Measurements from ENCODE around the gene EFNB1. TPM values are rescaled to one million over a fixed set of nuclear protein-coding genes. Genes with fewer than 3 reads are reported as not detected.

EFNB1 gene
- total and polyA plus RNA-seq, 9 of the 15 experiments (the other 6 are each of a cell fraction or from before 2014, with no cell fraction given): 0.01 to 2.1 (median 0.99) TPM; not detected in 1

DNA sequence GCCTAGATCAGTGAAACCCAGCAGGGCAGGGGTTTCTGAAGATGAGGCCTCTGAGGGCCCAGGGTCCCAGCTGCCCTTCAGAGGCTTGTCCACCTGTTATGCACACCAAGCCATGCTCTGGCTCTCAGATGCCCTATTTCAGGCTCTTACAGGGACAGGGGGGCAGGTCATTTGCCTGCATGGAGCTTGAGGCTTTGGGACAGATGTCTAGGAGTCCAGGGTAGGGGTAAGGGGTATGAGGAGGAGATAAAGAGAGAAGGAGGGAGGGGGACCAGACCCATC, 4.7 kb upstream of the EFNB1 start:
- Histone ChIP-seq H3K9me1 (ENCODE audit: control insufficient read depth, insufficient read depth, low read length) (no peaks in the 10 kb centered on the region), H3K9ac (ENCODE audit: insufficient read depth in 1 of 2, low read depth in 2 of 2, low read length in 2 of 2) (no peak overlapping the region), H3K27ac (ENCODE audit: extremely low read depth, low read depth, low read length) (no peak overlapping the region), H3K4me2 (ENCODE audit: insufficient read depth, low read length) (no peak overlapping the region), H3K36me3 (ENCODE audit: control insufficient read depth, insufficient read depth, low read length) (no peaks in the 10 kb centered on the region), H3K9me3 (replicated peaks; ENCODE audit: control insufficient read depth, insufficient read depth, low read depth, low read length) (no peaks in the 10 kb centered on the region), H4K20me1 (replicated peaks; ENCODE audit: control insufficient read depth, insufficient read depth, low read length) (no peaks in the 10 kb centered on the region), H3K27me3 (ENCODE audit: control insufficient read depth in 2 of 2, insufficient read depth in 2 of 2, low read length in 2 of 2) (no peaks in the 10 kb centered on the region), H2AFZ (ENCODE audit: low read depth, low read length) (no peak overlapping the region), H3K79me2 (ENCODE audit: control insufficient read depth, insufficient read depth, low read length) (no peaks in the 10 kb centered on the region), H3K4me3 (no peak overlapping the region), H3K4me1 (replicated peaks in 1 of 2; ENCODE audit: control insufficient read depth in 2 of 2, insufficient read depth in 2 of 2, low read length in 2 of 2) (peaks cover 0 to 7% of the 10 kb centered on the region in 2 experiments; a peak in 2 of 5 replicates)
- ATAC-seq: no peak
- intact Hi-C loops (cut with micrococcal nuclease) (loop anchor here (10.0 kb wide), 1 partner anchor 1271 kb away; no protein-coding TSS in a partner anchor), in situ Hi-C loops (cut with MboI) (loop anchor here (5.0 to 25.0 kb wide), 6 partner anchors 89 to 637 kb away; no protein-coding TSS in a partner anchor)
- no peak for FAIRE-seq
- no peak for DNase-seq (ENCODE audit: extremely low read depth in 1 of 4, low spot score in 3 of 4)
- CTCF ChIA-PET (ENCODE audit: low intra/inter-chr PET ratio): no interaction called here
- BruUV-seq (replicated peaks): no TSS peak
- TF ChIP-seq, protein P1, sequence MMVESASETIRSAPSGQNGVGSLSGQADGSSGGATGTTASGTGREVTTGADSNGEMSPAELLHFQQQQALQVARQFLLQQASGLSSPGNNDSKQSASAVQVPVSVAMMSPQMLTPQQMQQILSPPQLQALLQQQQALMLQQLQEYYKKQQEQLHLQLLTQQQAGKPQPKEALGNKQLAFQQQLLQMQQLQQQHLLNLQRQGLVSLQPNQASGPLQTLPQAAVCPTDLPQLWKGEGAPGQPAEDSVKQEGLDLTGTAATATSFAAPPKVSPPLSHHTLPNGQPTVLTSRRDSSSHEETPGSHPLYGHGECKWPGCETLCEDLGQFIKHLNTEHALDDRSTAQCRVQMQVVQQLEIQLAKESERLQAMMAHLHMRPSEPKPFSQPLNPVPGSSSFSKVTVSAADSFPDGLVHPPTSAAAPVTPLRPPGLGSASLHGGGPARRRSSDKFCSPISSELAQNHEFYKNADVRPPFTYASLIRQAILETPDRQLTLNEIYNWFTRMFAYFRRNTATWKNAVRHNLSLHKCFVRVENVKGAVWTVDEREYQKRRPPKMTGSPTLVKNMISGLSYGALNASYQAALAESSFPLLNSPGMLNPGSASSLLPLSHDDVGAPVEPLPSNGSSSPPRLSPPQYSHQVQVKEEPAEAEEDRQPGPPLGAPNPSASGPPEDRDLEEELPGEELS (CRISPR knock-in tag; IDR thresholded peaks at IDR 0.05; ENCODE audit: borderline replicate concordance): no peak
- TF ChIP-seq ZNF253 (CRISPR knock-in tag; conservative IDR thresholded peaks at IDR 0.05): no peak
- TF ChIP-seq NEUROD1 (IDR thresholded peaks at IDR 0.05; ENCODE audit: borderline replicate concordance, low read depth, low read length, partially characterized antibody): no peak
- no peak for TF ChIP-seq ZNF232 (CRISPR knock-in tag; IDR thresholded peaks at IDR 0.05)
- POLR2A ChIA-PET: interaction anchor here (0.5 kb wide), 1 partner anchor 351 kb away, joined by 3 read pairs; no protein-coding TSS in a partner anchor

Data from K562 (cell line).